Prostate gland (tissue), 2 donors: Measurements from ENCODE around the gene UBE4B. TPM values are rescaled to one million over a fixed set of nuclear protein-coding genes. Genes with fewer than 3 reads are reported as not detected.
"Not testable (repeated sequence)": the region's sequence is repeated elsewhere in the genome, so short reads cannot be mapped to it uniquely, and the experiment has no call there.

ENCODE experiments used
- DNase-seq: peaks from one replicate; pipeline ENCODE4 v3.0.0-alpha.2; 2019; ENCODE audit warnings: low spot score
- H3K27ac ChIP-seq, 2 donors: fragments of 200-600 bp; sonication (generic); 2 replicates each; pipeline ENCODE4 v1.5.1; 2017 to 2019
- H3K27me3 ChIP-seq: fragments of 200-600 bp; sonication (generic); replicated peaks from 2 replicates; pipeline ENCODE4 v1.5.1; 2019; ENCODE audit not compliant: insufficient read depth
- H3K36me3 ChIP-seq, 2 donors: fragments of 200-600 bp; sonication (generic); 1 replicate in 1 of 2; 2 replicates in 1 of 2; pipeline versions ENCODE4 v1.5.1 to v1.8.1; 2017 to 2019
- H3K4me1 ChIP-seq: fragments of 200-600 bp; sonication (generic); replicated peaks from 2 replicates; pipeline ENCODE4 v1.5.1; 2019
- H3K4me3 ChIP-seq, 2 donors: fragments of 200-600 bp; sonication (generic); 2 replicates each; pipeline ENCODE4 v1.5.1; 2017 to 2019
- H3K9me3 ChIP-seq: fragments of 200-600 bp; sonication (generic); 2 replicates; pipeline ENCODE4 v1.5.1; 2017
- POLR2A ChIP-seq: fragments of 450-650 bp; IDR thresholded peaks from one replicate; pipeline ENCODE4 v1.6.1; 2016; ENCODE audit warnings: antibody characterized with exemption, mild to moderate bottlenecking
- POLR2AphosphoS5 ChIP-seq: sonication (generic); formaldehyde crosslinking; IDR thresholded peaks from one replicate; pipeline ENCODE4 v1.6.1; 2017; ENCODE audit warnings: antibody characterized with exemption
- WGBS: methylation state at CpG from one replicate; pipeline ENCODE4 v1.1.5; 2018; 5-methylcytosine and 5-hydroxymethylcytosine counted together
- intact Hi-C: fragments of 100-400 bp; cut with DNase I; formaldehyde crosslinking; loops from one replicate; pipeline ENCODE4 v1.14.2; 2022
- total RNA-seq, 2 donors: library from RNA; depleted of rRNA; stranded (reverse); fragments of >200 nt; gene quantifications; one replicate each; pipeline ENCODE4 v1.1.0, GENCODE V29; 2016
- TF ChIP-seq, protein P1 (sequence below), 4 experiments: fragments of 200-600 bp in 2 of 4; fragments of 450-650 bp in 2 of 4; sonication (generic) in 2 of 4; IDR thresholded peaks; 1 replicate in 3 of 4; 2 replicates in 1 of 4; pipeline ENCODE4 v1.5.1; 2016 to 2019; ENCODE audit warnings: antibody characterized with exemption in 4 of 4, mild to moderate bottlenecking in 2 of 4, moderate library complexity in 2 of 4

Gene UBE4B
- total RNA-seq, 2 donors from 2014 or later, result 49.0 to 68.1 TPM

DNA sequence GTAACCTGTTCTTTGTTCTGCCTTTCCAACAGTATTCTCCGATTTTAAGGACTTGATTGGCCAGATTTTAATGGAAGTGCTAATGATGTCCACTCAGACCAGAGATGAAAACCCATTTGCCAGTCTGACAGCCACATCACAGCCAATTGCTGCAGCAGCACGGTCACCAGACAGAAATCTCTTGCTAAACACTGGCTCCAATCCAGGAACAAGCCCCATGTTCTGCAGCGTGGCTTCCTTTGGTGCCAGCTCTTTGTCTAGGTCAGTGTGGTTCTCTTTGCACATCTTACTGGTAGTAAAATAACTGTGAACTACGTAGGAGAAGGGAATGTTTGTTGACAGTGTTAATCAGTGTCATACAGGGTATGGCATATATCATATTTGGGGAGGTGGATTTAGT lies 72.7 kb downstream of the UBE4B start:
- no peak overlapping the region for H3K27ac ChIP-seq
- intact Hi-C loops, result loop anchor here (5.0 kb wide), 1 partner anchor 38 kb away; no protein-coding TSS in a partner anchor
- TF ChIP-seq POLR2A (no peak), POLR2AphosphoS5 (no peak)
- TF ChIP-seq, protein P1, sequence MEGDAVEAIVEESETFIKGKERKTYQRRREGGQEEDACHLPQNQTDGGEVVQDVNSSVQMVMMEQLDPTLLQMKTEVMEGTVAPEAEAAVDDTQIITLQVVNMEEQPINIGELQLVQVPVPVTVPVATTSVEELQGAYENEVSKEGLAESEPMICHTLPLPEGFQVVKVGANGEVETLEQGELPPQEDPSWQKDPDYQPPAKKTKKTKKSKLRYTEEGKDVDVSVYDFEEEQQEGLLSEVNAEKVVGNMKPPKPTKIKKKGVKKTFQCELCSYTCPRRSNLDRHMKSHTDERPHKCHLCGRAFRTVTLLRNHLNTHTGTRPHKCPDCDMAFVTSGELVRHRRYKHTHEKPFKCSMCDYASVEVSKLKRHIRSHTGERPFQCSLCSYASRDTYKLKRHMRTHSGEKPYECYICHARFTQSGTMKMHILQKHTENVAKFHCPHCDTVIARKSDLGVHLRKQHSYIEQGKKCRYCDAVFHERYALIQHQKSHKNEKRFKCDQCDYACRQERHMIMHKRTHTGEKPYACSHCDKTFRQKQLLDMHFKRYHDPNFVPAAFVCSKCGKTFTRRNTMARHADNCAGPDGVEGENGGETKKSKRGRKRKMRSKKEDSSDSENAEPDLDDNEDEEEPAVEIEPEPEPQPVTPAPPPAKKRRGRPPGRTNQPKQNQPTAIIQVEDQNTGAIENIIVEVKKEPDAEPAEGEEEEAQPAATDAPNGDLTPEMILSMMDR (IDR thresholded peaks at IDR 0.05), result no peak
- WGBS, result 45% methylated on average over 4 of the region's 4 CpGs
- no peaks in the 10 kb centered on the region for H3K27me3 ChIP-seq
- no peaks in the 10 kb centered on the region for H3K36me3 ChIP-seq
- no peak for DNase-seq
- no peaks in the 10 kb centered on the region for H3K9me3 ChIP-seq
- no peak overlapping the region for H3K4me3 ChIP-seq
- peaks cover 15% of the 10 kb centered on the region for H3K4me1 ChIP-seq

DNA sequence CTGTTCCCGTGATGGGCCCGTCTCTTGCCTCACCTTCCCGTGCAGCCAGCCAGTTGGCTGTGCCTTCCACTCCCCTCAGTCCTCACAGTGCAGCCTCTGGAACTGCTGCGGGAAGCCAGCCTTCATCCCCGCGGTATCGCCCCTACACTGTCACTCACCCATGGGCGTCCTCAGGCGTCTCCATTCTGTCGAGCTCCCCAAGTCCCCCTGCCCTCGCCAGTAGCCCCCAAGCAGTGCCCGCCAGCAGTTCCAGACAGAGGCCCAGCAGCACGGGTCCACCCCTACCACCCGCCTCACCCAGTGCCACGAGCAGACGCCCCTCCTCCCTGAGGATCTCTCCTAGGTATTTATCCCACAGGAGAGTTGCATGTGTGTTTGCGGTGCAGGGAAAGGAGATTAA lies 73.5 kb downstream of the UBE4B start:
- 79% methylated on average over 17 of the region's 17 CpGs for WGBS
- intact Hi-C loops, result loop anchor here (5.0 kb wide), 1 partner anchor 39 kb away; no protein-coding TSS in a partner anchor
- Histone ChIP-seq H3K36me3 (no peaks in the 10 kb centered on the region), H3K27me3 (no peaks in the 10 kb centered on the region), H3K9me3 (no peaks in the 10 kb centered on the region), H3K4me1 (peaks cover 15% of the 10 kb centered on the region), H3K27ac (no peak overlapping the region), H3K4me3 (no peak overlapping the region)
- TF ChIP-seq POLR2AphosphoS5 (no peak), POLR2A (no peak)
- TF ChIP-seq, protein P1 (IDR thresholded peaks at IDR 0.05), result no peak
- no peak for DNase-seq

DNA sequence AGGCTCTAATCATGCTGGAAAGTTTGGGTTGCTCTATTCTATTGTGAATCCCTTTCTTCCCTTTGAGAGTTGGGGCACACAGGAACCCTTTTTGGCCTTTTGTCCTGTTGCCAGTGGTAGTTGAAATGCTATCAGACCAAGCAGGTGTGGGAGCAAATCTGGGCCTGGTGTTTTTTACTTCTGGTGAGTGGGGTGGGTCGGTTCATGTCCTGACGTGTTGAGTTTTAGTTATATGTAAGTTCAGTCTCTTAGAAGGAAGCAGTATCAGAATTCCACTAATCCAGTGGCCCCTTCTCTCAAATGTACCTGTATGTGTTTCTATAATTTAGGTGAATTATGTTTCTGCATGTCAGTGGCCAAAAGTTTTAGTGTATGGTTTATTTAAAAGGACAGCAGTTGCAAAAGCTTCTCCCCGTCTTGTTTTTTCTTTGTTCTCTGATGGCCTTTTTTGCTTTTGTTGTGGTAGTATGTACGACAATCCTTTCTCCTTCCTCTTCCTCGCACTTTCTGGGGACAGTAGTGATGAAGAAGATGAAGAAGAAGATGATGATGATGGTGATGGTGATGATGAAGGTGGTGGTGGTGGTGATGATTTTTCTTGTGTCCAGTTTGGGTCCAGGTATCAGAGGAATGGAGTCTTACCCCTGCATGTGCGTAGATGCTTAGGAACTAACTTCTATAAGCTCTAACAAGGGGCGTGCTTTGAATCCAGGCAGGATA lies 74.2 kb downstream of the UBE4B start:
- H3K27me3 ChIP-seq, result no peaks in the 10 kb centered on the region
- H3K9me3 ChIP-seq, result no peaks in the 10 kb centered on the region
- no peaks in the 10 kb centered on the region for H3K36me3 ChIP-seq
- H3K4me1 ChIP-seq, result peaks cover 15% of the 10 kb centered on the region
- H3K27ac ChIP-seq, result peak overlapping the region; percentile 8 to 70
- intact Hi-C loops, result loop anchor here (5.0 kb wide), 1 partner anchor 40 kb away; no protein-coding TSS in a partner anchor
- 76% methylated on average over 7 of the region's 7 CpGs for WGBS
- TF ChIP-seq, protein P1 (IDR thresholded peaks at IDR 0.05), result no peak
- TF ChIP-seq POLR2A (no peak), POLR2AphosphoS5 (no peak)
- DNase-seq, result no peak
- H3K4me3 ChIP-seq, result no peak overlapping the region

DNA sequence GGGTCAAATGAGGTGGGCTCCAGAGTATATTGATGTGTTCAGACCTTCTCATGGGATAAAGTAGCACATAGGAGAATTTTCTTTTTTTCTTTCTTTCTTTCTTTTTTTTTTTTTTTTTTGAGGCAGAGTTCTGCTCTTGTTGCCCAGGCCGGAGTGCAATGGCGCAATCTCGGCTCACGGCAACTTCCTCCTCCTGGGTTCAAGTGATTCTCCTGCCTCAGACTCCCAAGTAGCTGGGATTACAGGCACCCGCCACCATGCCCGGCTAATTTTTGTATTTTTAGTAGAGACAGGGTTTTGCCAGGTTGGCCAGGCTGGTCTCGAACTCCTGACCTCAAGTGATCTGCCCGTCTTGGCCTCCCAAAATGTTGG lies 74.7 kb downstream of the UBE4B start:
- Histone ChIP-seq H3K27ac (peak overlapping the region; percentile 53 to 70), H3K4me1 (peaks cover 15% of the 10 kb centered on the region)
- intact Hi-C loops, result loop anchor here (5.0 kb wide), 1 partner anchor 40 kb away; no protein-coding TSS in a partner anchor
- not testable (repeated sequence) for DNase-seq, H3K9me3 ChIP-seq, H3K4me3 ChIP-seq, H3K36me3 ChIP-seq, H3K27me3 ChIP-seq
- 83% methylated on average over 8 of the region's 8 CpGs for WGBS

DNA sequence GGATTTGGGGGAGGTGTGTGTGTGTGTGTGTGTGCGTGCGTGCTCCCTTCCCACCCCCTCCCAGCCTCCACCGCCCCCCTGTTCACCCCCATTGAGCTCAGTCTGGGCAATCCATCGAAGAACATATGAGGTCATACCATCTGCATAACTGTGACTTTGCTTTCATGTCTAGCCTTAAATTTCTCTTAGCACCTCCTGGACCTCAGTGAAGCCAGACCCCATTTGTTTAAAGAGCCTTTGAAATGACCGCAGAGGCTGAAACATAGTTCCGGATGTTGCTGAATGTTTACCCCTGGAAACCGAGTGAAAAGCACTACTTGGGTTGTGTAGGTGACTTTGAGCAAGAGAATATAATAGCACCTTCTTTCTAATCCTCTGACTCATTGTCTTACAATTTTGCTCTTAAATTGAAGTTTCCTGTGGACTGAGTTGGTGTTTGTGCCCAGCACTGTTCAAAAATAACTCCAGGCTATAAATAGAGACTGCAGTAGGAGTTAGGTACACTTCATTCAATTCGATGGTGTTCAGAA lies 75.4 kb downstream of the UBE4B start:
- TF ChIP-seq, protein P1 (IDR thresholded peaks at IDR 0.05), result no peak
- peak; percentile 48 for TF ChIP-seq POLR2AphosphoS5
- Histone ChIP-seq H3K36me3 (no peaks in the 10 kb centered on the region), H3K4me1 (peaks cover 15% of the 10 kb centered on the region), H3K27ac (peak overlapping the region; percentile 53 to 70), H3K4me3 (no peak overlapping the region), H3K27me3 (no peaks in the 10 kb centered on the region), H3K9me3 (no peaks in the 10 kb centered on the region)
- 46% methylated on average over 8 of the region's 8 CpGs for WGBS
- no peak for DNase-seq
- intact Hi-C loops, result loop anchor here (2.0 to 5.0 kb wide), 2 partner anchors 41 to 75 kb away; partner anchors contain the start of gene UBE4B
